B cell (primary cell): ENCODE data around the gene PARVG. TPM values are rescaled to one million over a fixed set of nuclear protein-coding genes. Genes with fewer than 3 reads are reported as not detected.

Source experiments
- ATAC-seq: fragments of 200-7000 bp; cut with Tn5 transposase; one replicate; pipeline ENCODE4 v1.10.0; 2021; ENCODE audit warnings: low read depth, mild to moderate bottlenecking, moderate number of reproducible peaks, moderate library complexity
- CTCF ChIA-PET: fragments of 350-600 bp; sonication (Branson Sonifier 250); formaldehyde crosslinking; loops from one replicate; lab custom pipeline; 2021; ENCODE audit warnings: antibody characterized with exemption, inconsistent platforms; lab: Charles Lee
- POLR2A ChIA-PET: fragments of 350-600 bp; sonication (Branson Sonifier 250); formaldehyde crosslinking; loops from one replicate; lab custom pipeline; 2021; ENCODE audit warnings: antibody characterized with exemption; lab: Charles Lee
- DNase-seq: peaks from one replicate; pipeline ENCODE4 v3.0.0; 2013
- H2AFZ ChIP-seq: 2 replicates; pipeline ENCODE4 v1.6.1; 2012; ENCODE audit warnings: mild to moderate bottlenecking, low read depth, low read length; ENCODE audit not compliant: insufficient read depth, poor library complexity, severe bottlenecking
- H3K27ac ChIP-seq, 2 donors: 1 replicate in 1 of 2; 2 replicates in 1 of 2; pipeline ENCODE4 v1.5.1; 2012 to 2013; ENCODE audit warnings: low read length in 2 of 2, mild to moderate bottlenecking in 2 of 2, moderate library complexity in 1 of 2
- H3K27me3 ChIP-seq, 4 experiments: fragments of 200-600 bp in 1 of 4; sonication (generic) in 1 of 4; replicated peaks in 1 of 4; 1 replicate in 2 of 4; 2 replicates in 2 of 4; pipeline versions ENCODE4 v1.6.1 to v1.7.0; 2013 to 2016; ENCODE audit warnings: low read length in 3 of 4, mild to moderate bottlenecking in 2 of 4, mixed read lengths in 1 of 4, moderate library complexity in 1 of 4; ENCODE audit not compliant: insufficient read depth in 4 of 4, control insufficient read depth in 3 of 4; ENCODE audit errors: control extremely low read depth in 1 of 4
- H3K36me3 ChIP-seq, 2 experiments: replicated peaks in 1 of 2; 1 replicate in 1 of 2; 2 replicates in 1 of 2; pipeline versions ENCODE4 v1.6.1 to v1.7.1; 2013; ENCODE audit warnings: low read length in 1 of 2; ENCODE audit not compliant: insufficient read depth in 2 of 2, control insufficient read depth in 1 of 2; ENCODE audit errors: control extremely low read depth in 1 of 2, extremely low read depth in 1 of 2
- H3K4me1 ChIP-seq, 2 donors: fragments of 200-600 bp in 1 of 2; sonication (generic) in 1 of 2; 1 replicate in 1 of 2; 2 replicates in 1 of 2; pipeline versions ENCODE4 v1.5.1 to v1.6.1; 2013 to 2017; ENCODE audit warnings: low read length in 2 of 2; ENCODE audit not compliant: control insufficient read depth in 2 of 2, insufficient read depth in 2 of 2
- H3K4me2 ChIP-seq: replicated peaks from 2 replicates; pipeline ENCODE3; 2012; ENCODE audit warnings: mild to moderate bottlenecking, low read depth, low read length; ENCODE audit not compliant: poor library complexity, severe bottlenecking
- H3K4me3 ChIP-seq, 5 experiments: fragments of 200-600 bp in 1 of 5; sonication (generic) in 1 of 5; 1 replicate in 3 of 5; 2 replicates in 2 of 5; pipeline versions ENCODE4 v1.5.1 to v1.7.0; 2011 to 2016; ENCODE audit warnings: low read length in 4 of 5, mild to moderate bottlenecking in 4 of 5, low read depth in 2 of 5, control low read depth in 1 of 5, moderate library complexity in 1 of 5; ENCODE audit not compliant: insufficient read depth in 1 of 5; ENCODE audit errors: control extremely low read depth in 1 of 5, extremely low read depth in 1 of 5
- H3K79me2 ChIP-seq: fragments of 200-600 bp; sonication (generic); one replicate; pipeline ENCODE4 v1.6.0; 2016; ENCODE audit warnings: low read length; ENCODE audit not compliant: control insufficient read depth, insufficient read depth
- H3K9ac ChIP-seq: fragments of 200-600 bp; sonication (generic); 2 replicates; pipeline ENCODE4 v1.6.1; 2017; ENCODE audit warnings: mild to moderate bottlenecking, low read length, moderate library complexity
- H3K9me3 ChIP-seq, 3 donors: one replicate each; pipeline versions ENCODE4 v1.6.1 to v1.7.1; 2013; ENCODE audit warnings: low read length in 2 of 3; ENCODE audit not compliant: control insufficient read depth in 2 of 3, insufficient read depth in 1 of 3; ENCODE audit errors: control extremely low read depth in 1 of 3
- H4K20me1 ChIP-seq: 2 replicates; pipeline ENCODE4 v1.6.0; 2012; ENCODE audit warnings: mild to moderate bottlenecking, low read length; ENCODE audit not compliant: insufficient read depth, control insufficient read depth, poor library complexity, severe bottlenecking
- H3K27ac Mint-ChIP-seq: one replicate; pipeline ENCODE4 v1.8.0; 2021; ENCODE audit warnings: mixed read lengths
- H3K27me3 Mint-ChIP-seq: one replicate; pipeline ENCODE4 v1.8.0; 2021; ENCODE audit warnings: mixed read lengths
- H3K4me1 Mint-ChIP-seq: one replicate; pipeline ENCODE4 v1.8.0; 2021; ENCODE audit warnings: mixed read lengths
- H3K4me3 Mint-ChIP-seq: one replicate; pipeline ENCODE4 v1.8.0; 2021; ENCODE audit warnings: mixed read lengths
- H3K9me3 Mint-ChIP-seq: one replicate; pipeline ENCODE4 v1.8.0; 2022; ENCODE audit warnings: mixed read lengths; ENCODE audit not compliant: insufficient read depth
- EZH2 ChIP-seq: IDR thresholded peaks from 2 replicates; pipeline ENCODE4 v1.6.1; 2012; ENCODE audit warnings: borderline replicate concordance, low read depth, mild to moderate bottlenecking, moderate library complexity, low read length; ENCODE audit not compliant: insufficient read depth, poor library complexity, severe bottlenecking
- WGBS: methylation state at CpG from one replicate; pipeline ENCODE4 v1.1.5; 2013; ENCODE audit warnings: missing lambda C conversion rate; ENCODE audit not compliant: insufficient coverage; 5-methylcytosine and 5-hydroxymethylcytosine counted together
- intact Hi-C: fragments of 100-400 bp; cut with micrococcal nuclease; formaldehyde crosslinking; loops from one replicate; pipeline ENCODE4 v1.10.0; 2022
- polyA plus RNA-seq: library from polyadenylated mRNA; depleted of rRNA; stranded (reverse); fragments of >200 nt; gene quantifications from 2 replicates; pipeline ENCODE4 v1.2.3, GENCODE V29; 2012
- total RNA-seq, 2 donors: library from RNA; stranded (reverse); fragments of 120-200 nt in 1 of 2; gene quantifications; 1 replicate in 1 of 2; 2 replicates in 1 of 2; pipeline versions ENCODE4 v1.2.3 to v1.2.4, GENCODE V29; 2013 to 2022
- TF ChIP-seq, protein P1 (sequence below): fragments of 200-600 bp; IDR thresholded peaks from one replicate; pipeline ENCODE4 v1.8.0; 2022; ENCODE audit warnings: antibody characterized with exemption, mild to moderate bottlenecking

Gene PARVG
- total and polyA plus RNA-seq, 2 donors (not counting 1 experiment from before 2014, with no cell fraction given), result 247 to 698 TPM

DNA sequence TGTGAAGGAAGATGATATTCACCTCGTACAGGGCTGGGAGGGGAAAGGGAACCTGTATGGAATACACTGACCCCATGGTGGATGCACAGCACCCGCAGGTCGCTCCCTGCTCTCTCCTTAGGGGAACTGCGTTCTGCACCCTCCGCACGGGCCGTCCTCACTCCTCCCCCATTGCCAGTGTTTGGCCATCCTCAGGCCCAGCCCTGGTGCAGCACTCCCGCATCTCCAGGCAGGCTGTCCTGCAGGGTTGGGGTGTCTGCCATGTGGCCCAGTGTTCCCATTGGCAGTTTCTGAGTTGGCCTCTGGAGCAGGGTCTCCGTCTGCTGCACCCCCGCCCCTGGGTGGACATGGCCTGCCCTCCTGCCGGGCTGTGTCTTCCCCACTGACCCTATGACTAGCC is 19.1 kb upstream of the PARVG start:
- ATAC-seq (no peak), DNase-seq (no peak)
- WGBS, result 97% methylated on average over 7 of the region's 11 CpGs
- no peak overlapping the region for H2AFZ ChIP-seq
- no peaks in the 10 kb centered on the region for H4K20me1 ChIP-seq
- Mint-ChIP-seq H3K27ac (no peak overlapping the region), H3K9me3 (no peaks in the 10 kb centered on the region), H3K4me1 (no peaks in the 10 kb centered on the region), H3K4me3 (no peak overlapping the region), H3K27me3 (no peaks in the 10 kb centered on the region)
- no peaks in the 10 kb centered on the region for H3K27me3 ChIP-seq
- TF ChIP-seq, protein P1, sequence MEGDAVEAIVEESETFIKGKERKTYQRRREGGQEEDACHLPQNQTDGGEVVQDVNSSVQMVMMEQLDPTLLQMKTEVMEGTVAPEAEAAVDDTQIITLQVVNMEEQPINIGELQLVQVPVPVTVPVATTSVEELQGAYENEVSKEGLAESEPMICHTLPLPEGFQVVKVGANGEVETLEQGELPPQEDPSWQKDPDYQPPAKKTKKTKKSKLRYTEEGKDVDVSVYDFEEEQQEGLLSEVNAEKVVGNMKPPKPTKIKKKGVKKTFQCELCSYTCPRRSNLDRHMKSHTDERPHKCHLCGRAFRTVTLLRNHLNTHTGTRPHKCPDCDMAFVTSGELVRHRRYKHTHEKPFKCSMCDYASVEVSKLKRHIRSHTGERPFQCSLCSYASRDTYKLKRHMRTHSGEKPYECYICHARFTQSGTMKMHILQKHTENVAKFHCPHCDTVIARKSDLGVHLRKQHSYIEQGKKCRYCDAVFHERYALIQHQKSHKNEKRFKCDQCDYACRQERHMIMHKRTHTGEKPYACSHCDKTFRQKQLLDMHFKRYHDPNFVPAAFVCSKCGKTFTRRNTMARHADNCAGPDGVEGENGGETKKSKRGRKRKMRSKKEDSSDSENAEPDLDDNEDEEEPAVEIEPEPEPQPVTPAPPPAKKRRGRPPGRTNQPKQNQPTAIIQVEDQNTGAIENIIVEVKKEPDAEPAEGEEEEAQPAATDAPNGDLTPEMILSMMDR, result no peak
- TF ChIP-seq EZH2, result no peak
- H3K79me2 ChIP-seq, result no peaks in the 10 kb centered on the region
- intact Hi-C loops, result no loop called here
- POLR2A ChIA-PET, result no interaction called here
- H3K36me3 ChIP-seq, result peaks cover 0 to 33% of the 10 kb centered on the region in 2 experiments
- H3K4me2 ChIP-seq, result no peak overlapping the region
- CTCF ChIA-PET, result no interaction called here
- no peak overlapping the region for H3K4me3 ChIP-seq
- H3K9ac ChIP-seq, result no peak overlapping the region
- H3K9me3 ChIP-seq, result no peaks in the 10 kb centered on the region
- no peaks in the 10 kb centered on the region for H3K4me1 ChIP-seq
- H3K27ac ChIP-seq, result no peak overlapping the region

DNA sequence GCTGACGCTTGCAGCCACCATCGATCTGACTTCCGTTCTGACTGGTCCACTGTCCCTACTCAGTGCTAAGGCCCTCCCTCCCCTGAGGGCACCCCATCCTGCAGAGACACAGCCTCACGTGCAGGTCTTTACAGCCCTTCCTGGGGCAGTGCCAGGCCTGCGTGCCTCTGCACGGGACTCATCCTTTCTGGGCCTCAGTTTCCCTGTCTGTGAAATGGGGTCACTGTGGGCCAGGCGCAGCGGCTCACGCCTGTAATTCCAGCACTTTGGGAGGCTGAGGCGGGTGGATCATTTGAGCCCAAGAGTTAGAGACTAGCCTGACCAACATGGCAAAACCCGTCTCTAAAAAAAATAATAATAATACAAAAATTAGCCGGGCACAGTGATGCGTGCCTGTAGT is 17.8 kb upstream of the PARVG start:
- no peaks in the 10 kb centered on the region for H3K79me2 ChIP-seq
- no peaks in the 10 kb centered on the region for H3K9me3 ChIP-seq
- no peak overlapping the region for H3K27ac ChIP-seq
- POLR2A ChIA-PET, result no interaction called here
- CTCF ChIA-PET, result no interaction called here
- DNase-seq (no peak), ATAC-seq (no peak)
- H3K27me3 ChIP-seq, result no peaks in the 10 kb centered on the region
- peaks cover 0 to 39% of the 10 kb centered on the region in 2 experiments for H3K36me3 ChIP-seq
- no peaks in the 10 kb centered on the region for H3K4me1 ChIP-seq
- WGBS, result 93% methylated on average over 9 of the region's 13 CpGs
- H3K4me2 ChIP-seq, result no peak overlapping the region
- Mint-ChIP-seq H3K9me3 (no peaks in the 10 kb centered on the region), H3K27me3 (no peaks in the 10 kb centered on the region), H3K4me3 (no peak overlapping the region), H3K27ac (no peak overlapping the region), H3K4me1 (no peaks in the 10 kb centered on the region)
- H4K20me1 ChIP-seq, result no peaks in the 10 kb centered on the region
- intact Hi-C loops, result no loop called here
- no peak for TF ChIP-seq EZH2
- TF ChIP-seq, protein P1, result no peak
- H3K4me3 ChIP-seq, result no peak overlapping the region
- no peak overlapping the region for H3K9ac ChIP-seq
- no peak overlapping the region for H2AFZ ChIP-seq
